Ectodermal cell (in vitro differentiated cells): ENCODE data around the gene SLC11A2. TPM values are rescaled to one million over a fixed set of nuclear protein-coding genes. Genes with fewer than 3 reads are reported as not detected.
A peak's percentile ranks its signal among the peaks of the same experiment; 100 is the strongest.

Source experiments
- H3K27ac ChIP-seq: 2 replicates; pipeline ENCODE4 v1.7.0; 2013; ENCODE audit warnings: mild to moderate bottlenecking, low read depth, low read length; ENCODE audit not compliant: insufficient read depth, poor library complexity, severe bottlenecking
- H3K27me3 ChIP-seq: 2 replicates; pipeline ENCODE4 v1.7.0; 2013; ENCODE audit warnings: mild to moderate bottlenecking, low read length; ENCODE audit not compliant: insufficient read depth, control insufficient read depth, poor library complexity, severe bottlenecking
- H3K36me3 ChIP-seq: one replicate; pipeline ENCODE4 v1.7.0; 2013; ENCODE audit warnings: low read length; ENCODE audit not compliant: control insufficient read depth, insufficient read depth
- H3K4me1 ChIP-seq: one replicate; pipeline ENCODE4 v1.7.0; 2013; ENCODE audit warnings: low read length; ENCODE audit not compliant: control insufficient read depth, insufficient read depth
- H3K4me3 ChIP-seq: 2 replicates; pipeline ENCODE4 v1.7.0; 2013; ENCODE audit warnings: low read depth, low read length, control low read depth; ENCODE audit not compliant: insufficient read depth
- H3K9me3 ChIP-seq: 2 replicates; pipeline ENCODE4 v1.7.0; 2013; ENCODE audit warnings: mild to moderate bottlenecking, low read length, moderate library complexity; ENCODE audit not compliant: control insufficient read depth
- WGBS, 2 experiments: methylation state at CpG; one replicate each; pipeline ENCODE4 v1.1.7; 2013; ENCODE audit warnings: missing lambda C conversion rate in 2 of 2; 5-methylcytosine and 5-hydroxymethylcytosine counted together
- polyA plus RNA-seq, 4 experiments: library from polyadenylated mRNA; stranded (reverse); fragments of 50-300 nt; gene quantifications; one replicate each; pipeline ENCODE4 v1.2.3, GENCODE V29; 2013

Gene SLC11A2
- polyA plus RNA-seq (2013, experiment 1 of 4) = 70.0 TPM
- 82.0 TPM for polyA plus RNA-seq (2013, experiment 2 of 4)
- polyA plus RNA-seq (2013, experiment 3 of 4) = 58.5 TPM
- polyA plus RNA-seq (2013, experiment 4 of 4) = 60.3 TPM

DNA sequence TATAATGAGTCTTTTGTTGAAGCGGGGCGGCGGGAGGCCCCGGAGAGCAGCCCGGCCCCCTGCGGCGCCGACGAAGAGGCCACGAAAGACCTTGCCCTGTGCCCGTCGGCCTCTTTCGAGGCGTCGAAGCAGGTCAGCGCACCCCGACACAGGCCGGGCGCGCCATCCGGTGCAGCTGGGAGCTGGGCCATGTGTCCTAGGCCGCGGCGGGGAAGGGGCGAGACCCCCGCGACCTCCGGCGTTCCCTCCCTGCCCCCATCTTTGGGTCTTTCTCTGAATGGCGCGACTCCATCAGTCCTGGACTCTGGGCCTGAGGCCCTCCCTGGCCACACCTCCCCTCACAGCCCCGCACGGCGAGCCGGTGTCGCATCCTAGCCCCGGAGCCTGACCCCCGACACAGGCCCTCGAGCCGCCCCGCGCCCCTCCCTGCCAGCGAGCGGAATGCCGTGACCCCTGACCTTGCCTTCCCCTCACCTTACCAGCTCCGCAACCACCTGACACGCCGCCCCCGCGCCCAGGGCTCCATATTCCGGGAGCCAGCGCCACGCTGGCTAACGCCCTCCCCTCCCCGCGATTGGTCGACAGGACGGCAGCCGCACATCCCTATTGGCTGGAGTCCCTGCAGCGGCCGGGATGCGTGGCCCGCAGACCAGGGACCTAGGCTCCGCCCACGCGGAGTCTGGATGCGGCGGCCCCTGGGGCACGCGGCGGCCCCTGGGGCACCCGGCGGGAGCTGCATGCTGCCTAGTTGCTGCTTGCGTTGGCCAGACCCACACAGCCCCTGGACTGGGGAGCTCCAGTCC lies at the start of gene SLC11A2:
SLC11A2 (minus strand) TSS at position 549 of the 803 bp plus-strand sequence. CDS start 15,656 bp downstream, outside the sequence.
- peak within 1 kb of the TSS; percentile 94 for H3K27ac ChIP-seq
- no peaks in the 10 kb centered on the region for H3K27me3 ChIP-seq
- H3K4me1 ChIP-seq = peaks cover 17% of the 10 kb centered on the region
- H3K9me3 ChIP-seq = no peaks in the 10 kb centered on the region
- WGBS, 2 experiments = 0% methylated on average over 74 of the region's 74 CpGs
- H3K4me3 ChIP-seq = peak within 1 kb of the TSS; percentile 48
- no peaks in the 10 kb centered on the region for H3K36me3 ChIP-seq

DNA sequence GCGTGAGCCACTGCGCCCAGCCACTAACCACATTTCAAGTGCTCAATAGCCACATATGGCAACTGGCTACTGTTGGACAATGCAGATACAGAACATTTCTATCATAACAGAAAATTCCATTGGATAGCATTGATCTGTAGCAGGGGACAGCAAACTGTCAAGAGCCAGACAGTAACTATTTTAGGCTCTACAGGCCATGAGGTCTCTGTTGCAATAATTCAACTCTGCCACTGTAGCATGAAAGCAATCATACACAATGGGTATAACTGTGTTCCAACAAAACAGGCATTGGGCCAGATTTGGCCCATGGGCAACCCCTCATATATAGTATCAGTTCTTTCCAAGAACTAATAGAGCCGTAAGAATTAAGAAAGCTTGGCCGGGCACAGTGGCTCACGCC lies 49.2 kb upstream of the SLC11A2 start:
- Histone ChIP-seq H3K27me3 (no peaks in the 10 kb centered on the region), H3K27ac (no peak overlapping the region), H3K4me3 (no peak overlapping the region), H3K36me3 (peaks cover 27% of the 10 kb centered on the region), H3K9me3 (no peaks in the 10 kb centered on the region), H3K4me1 (no peaks in the 10 kb centered on the region)
- WGBS, 2 experiments = 93 to 95% methylated on average over 5 of the region's 5 CpGs

- no peaks in the 10 kb centered on the region for H3K27me3 ChIP-seq
- no peaks in the 10 kb centered on the region for H3K9me3 ChIP-seq
- H3K36me3 ChIP-seq = peaks cover 48% of the 10 kb centered on the region
- H3K4me1 ChIP-seq = no peaks in the 10 kb centered on the region
- H3K4me3 ChIP-seq = no peak overlapping the region
- H3K27ac ChIP-seq = no peak overlapping the region
- 93 to 96% methylated on average over 2 of the region's 2 CpGs for WGBS, 2 experiments
Measured at GRCh38 chr12:51071663-51072062, 45.5 kb upstream of the SLC11A2 start.

DNA sequence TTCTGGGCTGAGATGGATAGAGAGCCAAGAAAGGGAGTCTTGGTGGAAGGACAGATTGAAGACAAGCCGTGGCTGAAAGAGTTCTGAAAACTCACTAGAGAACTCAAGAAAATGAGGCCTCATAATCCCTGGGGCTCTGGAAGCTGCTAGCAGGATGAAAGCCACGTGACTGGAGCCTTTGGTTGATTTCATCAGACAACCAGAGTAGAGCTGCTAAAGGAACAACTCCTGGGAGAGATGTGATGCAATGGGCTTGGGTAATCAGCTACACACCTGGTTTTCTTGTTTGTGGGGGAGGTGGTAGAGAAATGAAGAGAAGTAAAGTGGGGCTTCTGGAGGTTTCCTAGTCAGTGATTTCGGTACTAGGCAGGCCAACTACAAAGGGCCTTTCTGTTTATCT lies 43.8 kb upstream of the SLC11A2 start:
- H3K4me1 ChIP-seq = no peaks in the 10 kb centered on the region
- no peak overlapping the region for H3K27ac ChIP-seq
- no peaks in the 10 kb centered on the region for H3K27me3 ChIP-seq
- no peaks in the 10 kb centered on the region for H3K9me3 ChIP-seq
- WGBS, 2 experiments = 95 to 97% methylated on average over 3 of the region's 3 CpGs
- peaks cover 60% of the 10 kb centered on the region for H3K36me3 ChIP-seq
- no peak overlapping the region for H3K4me3 ChIP-seq

DNA sequence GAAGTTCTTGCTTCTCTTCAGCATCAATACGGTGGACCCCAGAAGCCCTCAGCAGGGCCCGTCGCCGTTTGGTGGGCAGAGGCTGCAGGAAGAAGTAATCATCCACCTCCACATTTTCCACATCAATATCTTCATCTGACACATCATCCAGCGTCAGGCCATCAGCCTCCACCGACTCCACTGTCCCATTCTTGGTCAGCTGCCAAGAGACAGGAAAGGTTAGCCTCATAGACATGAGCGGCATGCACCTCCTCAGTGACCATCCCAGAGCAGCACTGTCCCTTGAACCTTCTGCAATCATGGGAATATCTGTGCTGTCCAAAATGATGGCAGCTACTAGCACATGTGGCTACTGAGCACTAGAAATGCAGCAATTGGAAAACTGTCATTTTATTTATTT lies 41.6 kb upstream of the SLC11A2 start:
- Histone ChIP-seq H3K9me3 (no peaks in the 10 kb centered on the region), H3K4me3 (no peak overlapping the region), H3K36me3 (peaks cover 66% of the 10 kb centered on the region), H3K27ac (no peak overlapping the region), H3K4me1 (no peaks in the 10 kb centered on the region), H3K27me3 (no peaks in the 10 kb centered on the region)
- whole genome bisulfite sequencing, 2 experiments = 94 to 95% methylated on average over 7 of the region's 7 CpGs

- Histone ChIP-seq H3K36me3 (peaks cover 64% of the 10 kb centered on the region), H3K27me3 (no peaks in the 10 kb centered on the region)
Measured at GRCh38 chr12:51067229-51067628, 41.0 kb upstream of the SLC11A2 start.

DNA sequence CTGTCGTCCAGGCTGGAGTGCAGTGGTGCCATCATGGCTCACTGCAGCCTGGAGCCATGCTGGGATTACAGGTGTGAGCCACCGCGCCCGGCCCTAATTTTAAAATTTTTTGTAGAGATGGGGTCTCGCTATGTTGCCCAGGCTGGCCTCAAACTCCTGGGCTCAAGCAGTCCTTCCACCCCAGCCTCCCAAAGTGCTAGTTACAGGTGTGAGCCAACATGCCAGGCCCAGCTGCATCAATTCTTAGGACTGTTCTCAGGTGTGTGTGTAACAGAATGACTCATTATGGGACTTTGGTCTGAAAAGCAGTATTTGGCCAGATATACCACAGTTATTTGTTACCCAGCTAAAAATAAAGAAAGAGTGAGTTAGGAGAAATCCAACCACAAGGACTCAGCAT lies 39.3 kb upstream of the SLC11A2 start:
- Histone ChIP-seq H3K27ac (no peak overlapping the region), H3K27me3 (no peaks in the 10 kb centered on the region), H3K4me3 (no peak overlapping the region), H3K36me3 (peaks cover 56% of the 10 kb centered on the region), H3K4me1 (no peaks in the 10 kb centered on the region), H3K9me3 (no peaks in the 10 kb centered on the region)
- WGBS, 2 experiments = 96 to 97% methylated on average over 5 of the region's 5 CpGs

More at GRCh38 chr12:51067229-51067628, 41.0 kb upstream of the SLC11A2 start:
- Histone ChIP-seq H3K9me3 (no peaks in the 10 kb centered on the region), H3K4me3 (no peak overlapping the region), H3K4me1 (no peaks in the 10 kb centered on the region), H3K27ac (no peak overlapping the region)
- WGBS, 2 experiments = 92 to 95% methylated on average over 4 of the region's 4 CpGs

- Histone ChIP-seq H3K27me3 (no peaks in the 10 kb centered on the region), H3K9me3 (no peaks in the 10 kb centered on the region), H3K36me3 (peaks cover 50% of the 10 kb centered on the region), H3K27ac (no peak overlapping the region), H3K4me3 (no peak overlapping the region), H3K4me1 (no peaks in the 10 kb centered on the region)
- WGBS, 2 experiments = 93 to 97% methylated on average over 9 of the region's 9 CpGs
Measured at GRCh38 chr12:51062631-51063397, 36.6 kb upstream of the SLC11A2 start.

DNA sequence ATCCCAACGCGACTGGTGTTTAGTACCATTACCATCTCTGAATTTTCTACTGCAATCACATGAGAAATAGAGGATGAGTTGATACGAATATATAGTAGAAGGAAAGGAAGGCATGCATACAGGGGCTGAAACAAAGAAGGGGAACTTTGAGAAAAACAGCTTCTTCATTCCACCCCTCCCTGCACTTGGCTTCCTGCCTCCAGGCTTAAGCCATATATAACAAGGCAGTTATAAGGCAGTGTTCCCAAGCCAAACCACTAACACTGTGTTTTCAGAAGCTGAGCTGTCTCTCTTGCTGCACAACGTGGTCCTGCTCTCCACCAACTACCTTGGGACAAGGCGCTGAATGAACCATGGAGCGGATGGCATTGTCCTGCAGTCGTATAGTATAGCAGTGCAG lies 32.9 kb upstream of the SLC11A2 start:
- peaks cover 27% of the 10 kb centered on the region for H3K36me3 ChIP-seq
- H3K27ac ChIP-seq = no peak overlapping the region
- 91 to 96% methylated on average over 4 to 7 of the region's 7 CpGs for WGBS, 2 experiments
- no peaks in the 10 kb centered on the region for H3K4me1 ChIP-seq
- no peaks in the 10 kb centered on the region for H3K9me3 ChIP-seq
- no peak overlapping the region for H3K4me3 ChIP-seq
- no peaks in the 10 kb centered on the region for H3K27me3 ChIP-seq

DNA sequence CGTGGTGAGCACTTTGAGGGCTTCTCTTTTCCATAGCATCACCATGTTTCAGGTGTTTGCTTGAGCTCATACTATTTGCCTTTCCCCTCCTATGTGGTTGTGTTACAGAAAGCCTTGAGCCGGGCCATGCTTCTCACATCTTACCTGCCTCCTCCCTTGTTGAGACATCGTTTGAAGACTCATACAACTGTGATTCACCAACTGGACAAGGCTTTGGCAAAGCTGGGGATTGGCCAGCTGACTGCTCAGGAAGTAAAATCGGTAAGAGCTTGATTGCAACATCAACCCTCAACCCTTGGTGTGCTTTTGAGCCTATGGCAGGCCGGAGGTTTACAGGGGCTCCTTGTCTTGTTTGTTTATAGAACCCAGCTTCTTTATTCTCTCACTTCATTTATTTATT lies 30.1 kb upstream of the SLC11A2 start:
- Histone ChIP-seq H3K27me3 (no peaks in the 10 kb centered on the region), H3K36me3 (peaks cover 28% of the 10 kb centered on the region), H3K4me1 (no peaks in the 10 kb centered on the region), H3K4me3 (no peak overlapping the region), H3K9me3 (no peaks in the 10 kb centered on the region), H3K27ac (no peak overlapping the region)
- 92 to 96% methylated on average over 5 of the region's 5 CpGs for WGBS, 2 experiments
